ENCODE measurements around the gene MTHFD2L. TPM values are rescaled to one million over a fixed set of nuclear protein-coding genes. Genes with fewer than 3 reads are reported as not detected.

The MTHFD2L gene
- total RNA-seq, 1 donor from 2014 or later, result 12.4 TPM

DNA sequence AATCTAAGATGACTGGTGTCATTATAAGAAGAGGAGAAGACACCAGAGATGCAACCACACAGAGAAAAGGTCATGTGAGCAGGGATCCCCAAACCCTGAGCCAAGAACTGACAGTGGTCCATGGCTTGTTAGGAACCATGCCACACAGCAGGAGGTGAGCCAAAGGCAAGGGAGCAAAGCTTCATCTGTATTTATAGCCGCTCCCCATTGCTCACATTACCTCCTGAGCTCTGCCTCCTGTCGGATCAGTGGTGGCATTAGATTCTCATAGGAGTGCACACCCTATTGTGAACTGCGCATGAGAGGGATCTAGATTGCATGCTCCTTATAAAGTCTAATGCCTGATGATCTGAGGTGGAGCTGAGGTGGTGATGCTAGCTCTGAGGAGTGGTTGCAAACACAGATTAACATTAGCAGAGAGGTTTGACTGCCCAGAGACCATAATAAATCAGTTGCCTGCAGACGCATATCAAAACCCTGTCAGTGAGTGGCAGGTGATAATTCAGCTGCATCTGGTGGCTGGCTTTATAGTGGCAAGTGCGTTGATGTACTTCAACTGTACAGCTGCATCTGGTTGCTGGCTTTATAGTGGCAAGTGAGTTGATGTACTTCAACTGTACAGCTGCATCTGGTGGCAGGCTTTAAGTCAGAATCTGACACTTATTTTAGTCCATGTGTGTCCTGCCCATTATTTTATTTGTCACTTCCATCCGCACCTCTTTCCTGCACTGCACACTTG is 39.1 kb upstream of the MTHFD2L start:
- DNase-seq (ENCODE audit: low read depth) (no peak), FAIRE-seq (no peak)
- no peaks in the 10 kb centered on the region for H3K79me2 ChIP-seq (ENCODE audit: insufficient read depth, low read length)
- H3K27me3 ChIP-seq (ENCODE audit: insufficient read depth, low read length), result no peaks in the 10 kb centered on the region
- Mint-ChIP-seq H3K27me3 (ENCODE audit: low read depth, unreplicated experiment) (no peaks in the 10 kb centered on the region), H3K4me1 (ENCODE audit: low read depth, unreplicated experiment) (peaks cover 13% of the 10 kb centered on the region), H3K9me3 (ENCODE audit: unreplicated experiment) (no peaks in the 10 kb centered on the region), H3K4me3 (ENCODE audit: unreplicated experiment) (no peak overlapping the region), H3K27ac (ENCODE audit: unreplicated experiment) (no peak overlapping the region), H3K36me3 (ENCODE audit: low read depth, unreplicated experiment) (no peaks in the 10 kb centered on the region)
- no peak overlapping the region for H2AFZ ChIP-seq (ENCODE audit: low read depth, low read length)
- H3K9me3 ChIP-seq (ENCODE audit: insufficient read depth, low read depth, low read length), result no peaks in the 10 kb centered on the region
- no peak overlapping the region for H3K4me2 ChIP-seq (ENCODE audit: low read length)
- no peaks in the 10 kb centered on the region for H3K36me3 ChIP-seq (ENCODE audit: insufficient read depth, low read length)
- peaks cover 27% of the 10 kb centered on the region for H3K4me1 ChIP-seq (ENCODE audit: insufficient read depth, low read length)
- H3K27ac ChIP-seq (ENCODE audit: low read depth, low read length), result no peak overlapping the region
- H3K4me3 ChIP-seq (ENCODE audit: insufficient read depth, low read depth, low read length), result no peak overlapping the region
- no peak for TF ChIP-seq EZH2 (IDR thresholded peaks at IDR 0.05; ENCODE audit: insufficient read depth, low read length)
- TF ChIP-seq, protein P1, sequence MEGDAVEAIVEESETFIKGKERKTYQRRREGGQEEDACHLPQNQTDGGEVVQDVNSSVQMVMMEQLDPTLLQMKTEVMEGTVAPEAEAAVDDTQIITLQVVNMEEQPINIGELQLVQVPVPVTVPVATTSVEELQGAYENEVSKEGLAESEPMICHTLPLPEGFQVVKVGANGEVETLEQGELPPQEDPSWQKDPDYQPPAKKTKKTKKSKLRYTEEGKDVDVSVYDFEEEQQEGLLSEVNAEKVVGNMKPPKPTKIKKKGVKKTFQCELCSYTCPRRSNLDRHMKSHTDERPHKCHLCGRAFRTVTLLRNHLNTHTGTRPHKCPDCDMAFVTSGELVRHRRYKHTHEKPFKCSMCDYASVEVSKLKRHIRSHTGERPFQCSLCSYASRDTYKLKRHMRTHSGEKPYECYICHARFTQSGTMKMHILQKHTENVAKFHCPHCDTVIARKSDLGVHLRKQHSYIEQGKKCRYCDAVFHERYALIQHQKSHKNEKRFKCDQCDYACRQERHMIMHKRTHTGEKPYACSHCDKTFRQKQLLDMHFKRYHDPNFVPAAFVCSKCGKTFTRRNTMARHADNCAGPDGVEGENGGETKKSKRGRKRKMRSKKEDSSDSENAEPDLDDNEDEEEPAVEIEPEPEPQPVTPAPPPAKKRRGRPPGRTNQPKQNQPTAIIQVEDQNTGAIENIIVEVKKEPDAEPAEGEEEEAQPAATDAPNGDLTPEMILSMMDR (IDR thresholded peaks at IDR 0.05; ENCODE audit: insufficient read depth, low read depth, low read length), result no peak
- H3K9ac ChIP-seq (ENCODE audit: low read length), result no peak overlapping the region
- H4K20me1 ChIP-seq (ENCODE audit: insufficient read depth, low read length), result no peaks in the 10 kb centered on the region

DNA sequence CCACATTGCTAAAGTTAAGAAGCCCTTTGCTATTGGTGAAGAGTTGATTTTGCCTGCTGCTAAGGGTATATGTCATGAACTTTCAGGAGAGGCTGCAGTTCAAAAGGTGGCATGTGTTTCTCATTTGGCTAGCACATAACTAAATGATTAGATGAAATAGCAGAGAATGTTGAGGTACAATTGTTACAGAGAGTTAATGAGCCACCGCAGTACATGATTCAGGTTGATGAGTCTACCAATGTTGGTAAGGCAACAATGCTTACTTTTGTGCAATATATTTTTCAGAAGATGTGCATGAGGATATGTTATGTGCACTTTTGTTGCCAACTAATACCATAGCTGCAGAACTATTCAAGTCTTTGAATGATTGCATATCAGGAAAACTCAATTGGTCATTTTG is 37.8 kb upstream of the MTHFD2L start:
- Mint-ChIP-seq H3K27me3 (ENCODE audit: low read depth, unreplicated experiment) (no peaks in the 10 kb centered on the region), H3K4me1 (ENCODE audit: low read depth, unreplicated experiment) (peaks cover 12% of the 10 kb centered on the region), H3K9me3 (ENCODE audit: unreplicated experiment) (no peaks in the 10 kb centered on the region), H3K27ac (ENCODE audit: unreplicated experiment) (no peak overlapping the region), H3K4me3 (ENCODE audit: unreplicated experiment) (no peak overlapping the region), H3K36me3 (ENCODE audit: low read depth, unreplicated experiment) (no peaks in the 10 kb centered on the region)
- no peak overlapping the region for H3K9ac ChIP-seq (ENCODE audit: low read length)
- H3K9me3 ChIP-seq (ENCODE audit: insufficient read depth, low read depth, low read length), result no peaks in the 10 kb centered on the region
- H4K20me1 ChIP-seq (ENCODE audit: insufficient read depth, low read length), result no peaks in the 10 kb centered on the region
- no peaks in the 10 kb centered on the region for H3K36me3 ChIP-seq (ENCODE audit: insufficient read depth, low read length)
- H2AFZ ChIP-seq (ENCODE audit: low read depth, low read length), result no peak overlapping the region
- FAIRE-seq (no peak), DNase-seq (ENCODE audit: low read depth) (no peak)
- H3K27ac ChIP-seq (ENCODE audit: low read depth, low read length), result no peak overlapping the region
- H3K79me2 ChIP-seq (ENCODE audit: insufficient read depth, low read length), result no peaks in the 10 kb centered on the region
- no peak overlapping the region for H3K4me3 ChIP-seq (ENCODE audit: insufficient read depth, low read depth, low read length)
- TF ChIP-seq EZH2 (IDR thresholded peaks at IDR 0.05; ENCODE audit: insufficient read depth, low read length), result no peak
- TF ChIP-seq, protein P1 (IDR thresholded peaks at IDR 0.05; ENCODE audit: insufficient read depth, low read depth, low read length), result no peak
- no peaks in the 10 kb centered on the region for H3K27me3 ChIP-seq (ENCODE audit: insufficient read depth, low read length)
- H3K4me2 ChIP-seq (ENCODE audit: low read length), result no peak overlapping the region
- peaks cover 18% of the 10 kb centered on the region for H3K4me1 ChIP-seq (ENCODE audit: insufficient read depth, low read length)
